ENCODE measurements around the gene HRH3. TPM values are rescaled to one million over a fixed set of nuclear protein-coding genes. Genes with fewer than 3 reads are reported as not detected.

HRH3 gene
- total RNA-seq, 1 donor from 2014 or later: 0.07 TPM

GRCh38 chr20:62211216-62211615 is 8.9 kb downstream of the HRH3 start:
- no peaks in the 10 kb centered on the region for H3K4me1 Mint-ChIP-seq (ENCODE audit: low read depth, unreplicated experiment)
- no peaks in the 10 kb centered on the region for H3K9me3 ChIP-seq (ENCODE audit: insufficient read depth, low read depth, low read length)

GRCh38 chr20:62210496-62210855 is 9.6 kb downstream of the HRH3 start:
- H3K4me2 ChIP-seq (ENCODE audit: low read length): no peak overlapping the region
- H3K36me3 ChIP-seq (ENCODE audit: insufficient read depth, low read length): no peaks in the 10 kb centered on the region
- Mint-ChIP-seq H3K4me3 (ENCODE audit: unreplicated experiment) (no peak overlapping the region), H3K4me1 (ENCODE audit: low read depth, unreplicated experiment) (no peaks in the 10 kb centered on the region), H3K27ac (ENCODE audit: unreplicated experiment) (no peak overlapping the region), H3K36me3 (ENCODE audit: low read depth, unreplicated experiment) (peaks cover 5% of the 10 kb centered on the region), H3K9me3 (ENCODE audit: unreplicated experiment) (no peaks in the 10 kb centered on the region), H3K27me3 (ENCODE audit: low read depth, unreplicated experiment) (peaks cover 23% of the 10 kb centered on the region)
- H3K4me1 ChIP-seq (ENCODE audit: insufficient read depth, low read length): no peaks in the 10 kb centered on the region
- H3K9ac ChIP-seq (ENCODE audit: low read length): no peak overlapping the region
- H3K27ac ChIP-seq (ENCODE audit: low read depth, low read length): no peak overlapping the region
- no peaks in the 10 kb centered on the region for H3K79me2 ChIP-seq (ENCODE audit: insufficient read depth, low read length)
- H2AFZ ChIP-seq (ENCODE audit: low read depth, low read length): no peak overlapping the region
- no peak overlapping the region for H3K4me3 ChIP-seq (ENCODE audit: insufficient read depth, low read depth, low read length)
- peaks cover 4% of the 10 kb centered on the region for H3K27me3 ChIP-seq (ENCODE audit: insufficient read depth, low read length)
- no peaks in the 10 kb centered on the region for H3K9me3 ChIP-seq (ENCODE audit: insufficient read depth, low read depth, low read length)
- peaks cover 9% of the 10 kb centered on the region for H4K20me1 ChIP-seq (ENCODE audit: insufficient read depth, low read length)
- FAIRE-seq: no peak
- no peak for DNase-seq (ENCODE audit: low read depth)
- TF ChIP-seq CTCF (IDR thresholded peaks at IDR 0.05; ENCODE audit: insufficient read depth, low read depth, low read length): no peak
- TF ChIP-seq EZH2 (IDR thresholded peaks at IDR 0.05; ENCODE audit: insufficient read depth, low read length): no peak

More at GRCh38 chr20:62211216-62211615, 8.9 kb downstream of the HRH3 start:
- no peak overlapping the region for H3K27ac ChIP-seq (ENCODE audit: low read depth, low read length)
- H4K20me1 ChIP-seq (ENCODE audit: insufficient read depth, low read length): peaks cover 9% of the 10 kb centered on the region
- FAIRE-seq (no peak), DNase-seq (ENCODE audit: low read depth) (no peak)
- H3K4me3 Mint-ChIP-seq (ENCODE audit: unreplicated experiment): no peak overlapping the region
- no peak overlapping the region for H3K9ac ChIP-seq (ENCODE audit: low read length)
- H3K4me1 ChIP-seq (ENCODE audit: insufficient read depth, low read length): no peaks in the 10 kb centered on the region
- H3K4me3 ChIP-seq (ENCODE audit: insufficient read depth, low read depth, low read length): no peak overlapping the region
- no peak overlapping the region for H3K4me2 ChIP-seq (ENCODE audit: low read length)
- H3K36me3 Mint-ChIP-seq (ENCODE audit: low read depth, unreplicated experiment): peaks cover 5% of the 10 kb centered on the region
- H2AFZ ChIP-seq (ENCODE audit: low read depth, low read length): no peak overlapping the region
- H3K9me3 Mint-ChIP-seq (ENCODE audit: unreplicated experiment): no peaks in the 10 kb centered on the region
- no peaks in the 10 kb centered on the region for H3K36me3 ChIP-seq (ENCODE audit: insufficient read depth, low read length)
- peaks cover 26% of the 10 kb centered on the region for H3K27me3 Mint-ChIP-seq (ENCODE audit: low read depth, unreplicated experiment)
- no peak overlapping the region for H3K27ac Mint-ChIP-seq (ENCODE audit: unreplicated experiment)
- no peaks in the 10 kb centered on the region for H3K79me2 ChIP-seq (ENCODE audit: insufficient read depth, low read length)
- peaks cover 4% of the 10 kb centered on the region for H3K27me3 ChIP-seq (ENCODE audit: insufficient read depth, low read length)
- no peak for TF ChIP-seq EZH2 (IDR thresholded peaks at IDR 0.05; ENCODE audit: insufficient read depth, low read length)
- no peak for TF ChIP-seq CTCF (IDR thresholded peaks at IDR 0.05; ENCODE audit: insufficient read depth, low read depth, low read length)

GRCh38 chr20:62209850-62210495 is 10.1 kb downstream of the HRH3 start:
- Mint-ChIP-seq H3K4me1 (ENCODE audit: low read depth, unreplicated experiment) (no peaks in the 10 kb centered on the region), H3K27ac (ENCODE audit: unreplicated experiment) (no peak overlapping the region)
- peaks cover 4% of the 10 kb centered on the region for H3K27me3 ChIP-seq (ENCODE audit: insufficient read depth, low read length)

More at GRCh38 chr20:62209850-62210495, 10.1 kb downstream of the HRH3 start:
- H3K79me2 ChIP-seq (ENCODE audit: insufficient read depth, low read length): no peaks in the 10 kb centered on the region
- no peak overlapping the region for H2AFZ ChIP-seq (ENCODE audit: low read depth, low read length)
- no peak for FAIRE-seq
- H3K4me3 ChIP-seq (ENCODE audit: insufficient read depth, low read depth, low read length): no peak overlapping the region
- H3K36me3 Mint-ChIP-seq (ENCODE audit: low read depth, unreplicated experiment): peaks cover 8% of the 10 kb centered on the region
- H3K27ac ChIP-seq (ENCODE audit: low read depth, low read length): no peak overlapping the region
- peaks cover 9% of the 10 kb centered on the region for H4K20me1 ChIP-seq (ENCODE audit: insufficient read depth, low read length)
- H3K9ac ChIP-seq (ENCODE audit: low read length): no peak overlapping the region
- H3K36me3 ChIP-seq (ENCODE audit: insufficient read depth, low read length): no peaks in the 10 kb centered on the region
- TF ChIP-seq CTCF (IDR thresholded peaks at IDR 0.05; ENCODE audit: insufficient read depth, low read depth, low read length): no peak
- no peak for TF ChIP-seq EZH2 (IDR thresholded peaks at IDR 0.05; ENCODE audit: insufficient read depth, low read length)
- no peak overlapping the region for H3K4me3 Mint-ChIP-seq (ENCODE audit: unreplicated experiment)
- H3K9me3 Mint-ChIP-seq (ENCODE audit: unreplicated experiment): no peaks in the 10 kb centered on the region
- no peak for DNase-seq (ENCODE audit: low read depth)
- H3K9me3 ChIP-seq (ENCODE audit: insufficient read depth, low read depth, low read length): no peaks in the 10 kb centered on the region
- no peak overlapping the region for H3K4me2 ChIP-seq (ENCODE audit: low read length)
- no peaks in the 10 kb centered on the region for H3K4me1 ChIP-seq (ENCODE audit: insufficient read depth, low read length)
- peaks cover 19% of the 10 kb centered on the region for H3K27me3 Mint-ChIP-seq (ENCODE audit: low read depth, unreplicated experiment)

Measured in astrocyte (in vitro differentiated cells and primary cell).